ENCODE data around the gene C18orf54.
A peak's percentile ranks its signal among the peaks of the same experiment; 100 is the strongest.

Gene C18orf54

DNA sequence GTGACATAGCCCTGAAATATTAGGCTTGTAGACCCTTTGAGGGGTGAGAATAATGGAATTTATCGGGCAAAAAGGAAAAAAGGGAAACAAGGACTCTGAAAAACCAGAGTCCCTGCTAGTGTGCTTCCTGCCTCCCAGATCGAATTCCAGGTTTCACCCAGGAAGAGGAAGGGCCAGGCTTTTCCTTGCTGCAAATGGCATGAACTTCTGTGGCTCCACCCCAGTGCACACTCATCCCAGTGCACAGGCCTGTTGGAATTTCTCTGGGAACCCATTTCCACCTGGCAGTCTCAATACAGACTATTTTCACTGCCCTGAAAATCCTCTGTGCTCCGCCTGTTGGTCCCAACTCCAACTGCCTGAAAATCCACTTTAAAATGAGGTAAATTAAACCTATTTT lies 29.9 kb downstream of the C18orf54 start:
- no peak for DNase-seq

DNA sequence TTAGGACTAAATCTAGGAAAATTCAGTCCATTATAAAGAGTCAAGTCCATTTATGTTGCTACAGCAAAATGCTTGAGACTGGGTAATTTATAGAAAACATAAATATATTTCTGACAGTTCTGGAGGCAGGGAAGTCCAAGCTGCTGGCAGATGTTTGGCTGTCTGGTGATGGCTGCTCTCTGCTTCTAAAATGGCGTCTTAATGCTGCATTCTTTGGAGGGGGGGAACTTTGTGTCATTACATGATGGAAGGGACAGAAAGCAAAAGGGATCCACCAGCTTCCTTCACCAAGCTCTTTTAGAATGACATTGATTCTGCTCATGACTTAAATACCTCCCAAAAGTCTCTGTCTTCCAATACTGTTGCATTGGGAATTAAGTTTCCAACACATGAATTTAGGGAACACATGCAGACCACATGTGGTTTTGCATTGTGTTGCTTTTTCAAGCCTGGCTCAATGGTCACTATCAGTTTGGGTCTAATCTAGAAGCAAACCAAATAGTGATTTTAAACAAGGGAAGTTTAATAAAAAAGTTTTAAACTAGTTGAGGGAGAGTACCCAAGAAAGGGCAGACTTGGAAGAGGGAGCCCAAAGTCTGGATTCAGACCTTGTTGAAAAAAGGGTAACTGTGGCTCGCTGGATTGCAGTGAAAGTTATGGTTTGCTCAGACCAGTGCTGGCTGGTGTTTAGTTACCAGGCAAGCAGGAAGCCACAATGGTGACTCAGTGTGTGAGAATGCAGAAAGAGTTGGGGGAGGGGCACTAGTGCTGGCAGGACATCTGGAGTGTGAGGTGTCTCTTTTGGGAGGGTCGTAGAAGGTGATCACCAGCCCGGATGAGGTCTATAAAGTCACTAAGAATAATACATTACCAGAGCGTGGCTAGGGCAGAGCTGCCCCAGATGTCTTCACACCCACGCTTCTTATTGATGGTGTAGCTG lies 30.8 kb downstream of the C18orf54 start:
- no peak for DNase-seq

DNA sequence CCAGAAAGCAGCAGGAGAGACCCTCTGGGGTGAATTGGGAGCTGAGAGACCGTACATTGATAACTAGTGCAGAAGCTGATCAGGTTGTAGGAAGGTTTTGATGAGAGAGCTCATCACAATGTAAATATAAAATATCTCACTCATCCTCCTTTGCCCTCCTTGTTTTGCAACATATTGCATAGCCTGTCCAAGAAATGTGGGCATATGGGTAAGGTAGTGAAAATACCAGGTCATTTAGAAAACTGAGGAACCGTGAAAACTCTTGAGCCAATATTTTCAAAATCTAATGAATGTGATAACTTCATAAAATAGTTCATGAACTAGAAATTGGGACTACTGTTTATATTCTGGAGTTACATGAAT lies 31.4 kb downstream of the C18orf54 start:
- DNase-seq: no peak

DNA sequence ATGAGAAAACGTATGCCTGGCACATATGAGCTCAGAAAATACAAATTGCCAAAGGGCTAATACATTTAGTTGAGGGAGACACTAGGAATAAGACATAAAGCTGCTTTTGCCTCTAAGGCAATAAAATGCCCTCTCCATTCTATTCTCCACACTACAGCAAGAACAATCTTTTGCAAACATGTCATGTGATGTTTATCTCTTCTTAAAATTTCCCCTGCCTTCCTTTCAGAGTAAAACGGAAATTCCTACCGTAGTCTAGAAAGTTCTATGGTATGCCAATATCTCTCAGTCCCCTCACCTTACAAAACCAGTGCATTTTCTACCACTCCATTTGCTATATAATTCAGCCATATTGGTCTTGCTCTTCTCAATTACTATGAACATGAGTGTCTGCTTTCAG lies 33.1 kb downstream of the C18orf54 start:
- no peak for DNase-seq

DNA sequence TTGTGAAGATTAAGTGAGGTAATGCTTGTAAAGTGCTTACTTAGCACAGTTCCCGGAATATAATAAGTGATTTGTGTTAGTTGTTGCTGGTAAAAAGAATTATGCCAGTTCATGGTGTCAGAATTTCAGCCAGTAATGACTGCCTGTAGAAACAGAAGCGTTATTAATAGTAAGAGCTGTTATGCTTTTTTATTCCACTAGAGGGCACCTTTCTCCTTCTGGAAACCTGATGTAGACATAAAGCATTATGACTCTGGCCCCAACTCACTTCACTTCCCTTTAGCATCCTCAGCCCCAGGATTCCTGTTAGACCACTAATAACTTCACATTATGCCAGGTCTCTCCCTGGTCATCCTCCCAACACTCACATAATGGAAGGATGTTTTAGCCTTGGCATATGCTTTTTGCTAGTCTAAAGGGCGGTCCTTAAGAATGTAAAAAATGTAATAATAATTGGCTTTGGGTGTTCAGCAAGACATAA lies 34.9 kb downstream of the C18orf54 start:
- peak; percentile 69 for DNase-seq

DNA sequence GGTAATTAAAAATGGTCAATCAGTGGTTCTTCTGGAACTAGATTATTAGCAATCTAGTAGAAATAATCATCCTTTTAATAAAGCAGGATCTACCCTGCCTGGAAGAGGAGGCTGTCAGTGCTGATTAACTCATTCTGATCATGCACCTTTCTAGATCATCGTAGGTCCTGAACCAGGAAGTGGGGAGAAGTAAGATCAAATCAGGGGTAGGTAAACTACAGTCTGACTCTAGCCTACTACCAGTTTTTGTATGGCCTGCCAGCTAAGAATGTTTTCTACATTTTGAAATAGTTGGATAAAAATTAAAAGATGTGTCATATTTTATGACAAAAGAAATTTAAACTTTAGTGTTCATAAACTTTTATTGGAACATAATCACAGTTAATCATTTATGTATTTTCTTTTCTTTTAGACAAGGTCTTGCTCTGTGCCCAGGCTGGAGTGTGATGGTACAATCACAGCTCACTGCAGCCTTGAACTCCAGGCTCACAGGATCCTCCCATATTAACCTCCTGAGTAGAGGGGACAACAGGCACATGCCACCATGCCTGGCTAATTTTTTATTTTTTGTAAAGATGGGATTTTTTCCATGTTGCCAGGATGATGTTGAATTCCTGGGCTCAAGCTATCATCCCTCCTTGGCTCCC lies 36.1 kb downstream of the C18orf54 start:
- DNase-seq: no peak

DNA sequence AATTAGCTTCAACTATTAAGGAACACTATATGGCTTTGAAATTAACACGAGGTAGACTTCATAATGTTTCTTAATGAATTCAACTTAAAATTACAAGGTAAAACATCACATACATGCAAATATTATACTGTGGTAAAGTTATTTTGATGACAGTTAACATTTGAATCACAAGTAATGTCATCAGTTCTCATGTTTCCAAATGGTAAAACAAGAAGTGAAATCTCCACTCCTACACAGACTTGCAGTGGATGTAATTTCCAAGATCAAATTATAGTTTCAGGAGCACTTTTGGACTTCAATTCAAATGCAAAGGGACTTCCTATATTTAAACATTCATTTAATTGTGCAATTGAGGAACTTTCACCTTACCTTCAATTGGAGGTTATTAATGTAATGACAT lies 39.1 kb downstream of the C18orf54 start:
- no peak for DNase-seq

DNA sequence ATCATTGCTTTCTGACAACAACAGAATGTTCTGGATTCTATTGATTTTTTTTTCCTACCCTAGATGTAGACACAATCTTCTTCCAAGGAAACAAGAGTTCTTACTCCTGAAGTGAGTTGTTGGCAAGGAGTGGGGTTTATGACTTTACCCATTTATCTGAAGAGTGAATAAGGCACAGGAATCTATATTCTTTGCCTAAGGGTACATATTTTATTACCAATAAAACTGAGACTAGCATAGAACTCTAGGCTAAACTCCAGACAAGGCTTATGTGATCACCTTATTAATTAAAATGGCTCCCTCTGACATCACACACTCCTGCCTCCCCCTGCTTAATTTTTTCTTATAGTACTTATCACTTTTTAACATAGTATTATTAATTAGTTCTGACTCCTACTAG lies 47.6 kb downstream of the C18orf54 start:
- no peak for DNase-seq

DNA sequence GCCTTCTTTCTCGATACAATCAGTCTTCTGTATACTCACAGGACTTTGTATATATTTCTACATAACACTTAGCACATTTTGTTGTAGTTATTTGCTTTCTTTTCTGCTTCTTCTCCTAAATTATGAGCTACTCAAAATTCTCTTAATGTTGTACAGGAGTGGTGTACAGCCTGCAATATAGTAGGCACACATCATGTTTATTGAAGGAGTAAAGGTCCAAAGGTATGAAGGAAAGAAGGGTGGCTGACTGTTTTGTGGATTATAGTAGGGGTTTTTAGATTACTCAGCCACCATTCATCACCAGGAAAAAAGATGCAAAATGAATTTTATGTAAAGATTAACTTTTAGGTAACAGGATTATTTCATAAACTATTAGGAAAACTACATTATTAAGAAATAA lies 54.1 kb downstream of the C18orf54 start:
- no peak for DNase-seq

DNA sequence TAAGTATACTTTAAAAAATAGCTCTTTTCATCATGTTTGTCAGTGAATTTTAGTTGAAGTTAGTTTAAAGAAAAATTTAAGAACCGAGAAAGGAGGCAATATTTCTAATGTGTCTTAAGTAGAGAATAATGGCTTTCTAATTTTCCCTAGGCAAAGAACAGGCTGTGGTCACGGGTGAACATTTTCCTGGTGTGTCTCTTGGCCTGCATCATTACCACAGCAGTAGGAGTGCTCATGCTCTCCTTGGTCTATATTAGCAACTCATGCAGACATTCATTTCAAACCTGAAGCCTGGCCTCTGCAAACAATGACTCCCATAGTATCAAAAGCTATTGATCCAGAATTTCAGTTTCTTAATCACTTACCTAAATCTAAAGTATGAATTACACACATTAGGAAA lies 57.4 kb downstream of the C18orf54 start:
- no peak for DNase-seq

DNA sequence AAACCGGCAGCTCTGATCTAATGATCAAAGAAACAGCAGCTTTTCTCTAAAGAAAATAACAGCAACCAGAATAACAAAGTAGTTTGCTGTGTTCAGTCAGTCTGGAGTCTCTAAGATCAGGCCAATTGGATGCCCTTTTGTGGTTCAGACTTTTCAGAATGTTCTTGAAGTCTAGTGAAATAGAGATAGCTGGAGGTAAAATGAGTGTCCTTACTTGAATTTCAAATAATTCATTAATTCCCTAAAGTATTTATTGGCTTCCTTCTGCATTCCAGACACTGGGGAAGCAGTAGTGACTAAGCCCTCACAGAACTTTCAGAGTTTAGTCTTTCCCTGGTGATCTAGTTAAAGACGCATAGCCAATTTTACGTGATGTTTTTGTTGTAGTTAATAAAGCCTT lies 58.7 kb downstream of the C18orf54 start:
- no peak for DNase-seq

DNA sequence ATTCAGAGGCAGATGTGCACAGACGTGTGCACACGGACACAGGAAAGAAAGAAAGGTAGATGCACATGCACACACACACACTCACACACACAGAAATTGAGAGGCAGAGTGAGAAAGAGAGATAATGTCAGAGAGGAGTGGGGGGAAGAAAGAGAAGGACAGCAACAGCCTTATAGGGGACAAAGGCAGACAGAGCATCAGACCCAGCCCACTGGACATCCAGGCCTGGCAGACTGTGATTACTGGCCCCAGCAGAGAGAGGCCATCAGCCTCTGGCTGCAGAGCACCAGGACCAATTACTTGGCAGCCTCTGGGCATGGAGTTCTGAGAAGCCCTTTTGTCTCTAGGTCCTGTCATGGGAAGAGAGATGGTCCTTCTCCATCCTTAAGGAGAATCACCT lies 66.1 kb downstream of the C18orf54 start:
- DNase-seq: no peak

DNA sequence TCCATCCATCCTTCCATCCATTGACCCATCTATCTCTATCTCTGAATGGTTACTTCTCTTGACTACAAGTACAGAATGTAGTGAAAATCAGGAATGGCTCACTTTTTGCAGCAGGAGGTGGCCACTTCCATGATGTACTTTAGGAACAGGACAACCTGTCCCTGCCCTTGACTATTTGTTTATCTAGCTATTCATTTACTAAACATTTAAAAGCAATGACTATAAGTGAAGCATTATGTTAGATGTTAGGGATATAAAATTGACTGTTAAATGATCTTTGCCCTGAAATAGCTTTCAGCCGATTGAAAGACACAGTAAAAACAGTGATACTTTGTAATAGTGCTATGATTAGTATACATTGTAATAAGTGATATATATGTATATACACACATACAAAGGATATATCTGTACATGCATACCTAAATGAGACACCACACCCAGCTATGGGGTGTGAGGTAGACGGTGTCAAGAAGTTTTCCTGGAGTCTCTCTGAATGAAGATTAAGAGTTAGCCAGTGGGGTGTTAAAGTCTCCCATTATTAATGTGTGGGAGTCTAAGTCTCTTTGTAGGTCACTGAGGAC lies 68.5 kb downstream of the C18orf54 start:
- no peak for DNase-seq
